ENCODE data around the gene FAM81A.
"Not testable (repeated sequence)": the region's sequence is repeated elsewhere in the genome, so short reads cannot be mapped to it uniquely, and the experiment has no call there.

Gene FAM81A

GRCh38 chr15:59489485-59489884, 51.5 kb downstream of the FAM81A start:
- H3K9me3 ChIP-seq (ENCODE audit: control insufficient read depth in 2 of 2, low read length in 2 of 2); H3K27ac ChIP-seq (ENCODE audit: low read length); H3K4me1 ChIP-seq (ENCODE audit: control insufficient read depth, insufficient read depth, low read length); H3K27me3 ChIP-seq (ENCODE audit: control insufficient read depth in 1 of 2, insufficient read depth in 2 of 2, low read length in 2 of 2); H3K9ac ChIP-seq (ENCODE audit: low read length in 2 of 2); H3K4me3 ChIP-seq (ENCODE audit: low read length in 2 of 2); H3K36me3 ChIP-seq (ENCODE audit: control insufficient read depth in 2 of 2, insufficient read depth in 2 of 2, low read length in 2 of 2): not testable (repeated sequence)

DNA sequence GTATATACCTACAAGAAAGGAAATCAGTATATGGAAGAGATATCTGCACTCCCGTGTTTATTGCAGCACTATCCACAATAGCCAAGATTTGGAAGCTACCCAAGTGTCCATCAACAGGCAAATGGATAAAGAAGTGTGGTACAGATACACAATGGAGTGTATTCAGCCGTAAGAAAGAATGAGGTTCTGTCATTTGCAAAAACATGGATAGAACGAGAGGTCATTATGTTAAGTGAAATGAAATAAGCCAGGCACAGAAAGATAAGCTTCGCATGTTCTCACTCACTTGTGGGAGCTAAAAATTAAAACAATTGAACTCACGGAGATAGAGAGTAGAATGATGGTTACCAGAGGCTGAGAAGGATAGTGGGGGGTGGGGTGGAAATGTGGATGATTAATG, 53.1 kb downstream of the FAM81A start:
- H3K9ac ChIP-seq (ENCODE audit: low read length in 2 of 2): no peak overlapping the region
- H3K4me3 ChIP-seq (ENCODE audit: low read length in 2 of 2): no peak overlapping the region
- H3K4me1 ChIP-seq (ENCODE audit: control insufficient read depth, insufficient read depth, low read length): peaks cover 6% of the 10 kb centered on the region
- no peaks in the 10 kb centered on the region for H3K27me3 ChIP-seq (ENCODE audit: control insufficient read depth in 1 of 2, insufficient read depth in 2 of 2, low read length in 2 of 2)
- no peaks in the 10 kb centered on the region for H3K9me3 ChIP-seq (ENCODE audit: control insufficient read depth in 2 of 2, low read length in 2 of 2)
- H3K27ac ChIP-seq (ENCODE audit: low read length): no peak overlapping the region
- H3K36me3 ChIP-seq (ENCODE audit: control insufficient read depth in 2 of 2, insufficient read depth in 2 of 2, low read length in 2 of 2): no peaks in the 10 kb centered on the region

DNA sequence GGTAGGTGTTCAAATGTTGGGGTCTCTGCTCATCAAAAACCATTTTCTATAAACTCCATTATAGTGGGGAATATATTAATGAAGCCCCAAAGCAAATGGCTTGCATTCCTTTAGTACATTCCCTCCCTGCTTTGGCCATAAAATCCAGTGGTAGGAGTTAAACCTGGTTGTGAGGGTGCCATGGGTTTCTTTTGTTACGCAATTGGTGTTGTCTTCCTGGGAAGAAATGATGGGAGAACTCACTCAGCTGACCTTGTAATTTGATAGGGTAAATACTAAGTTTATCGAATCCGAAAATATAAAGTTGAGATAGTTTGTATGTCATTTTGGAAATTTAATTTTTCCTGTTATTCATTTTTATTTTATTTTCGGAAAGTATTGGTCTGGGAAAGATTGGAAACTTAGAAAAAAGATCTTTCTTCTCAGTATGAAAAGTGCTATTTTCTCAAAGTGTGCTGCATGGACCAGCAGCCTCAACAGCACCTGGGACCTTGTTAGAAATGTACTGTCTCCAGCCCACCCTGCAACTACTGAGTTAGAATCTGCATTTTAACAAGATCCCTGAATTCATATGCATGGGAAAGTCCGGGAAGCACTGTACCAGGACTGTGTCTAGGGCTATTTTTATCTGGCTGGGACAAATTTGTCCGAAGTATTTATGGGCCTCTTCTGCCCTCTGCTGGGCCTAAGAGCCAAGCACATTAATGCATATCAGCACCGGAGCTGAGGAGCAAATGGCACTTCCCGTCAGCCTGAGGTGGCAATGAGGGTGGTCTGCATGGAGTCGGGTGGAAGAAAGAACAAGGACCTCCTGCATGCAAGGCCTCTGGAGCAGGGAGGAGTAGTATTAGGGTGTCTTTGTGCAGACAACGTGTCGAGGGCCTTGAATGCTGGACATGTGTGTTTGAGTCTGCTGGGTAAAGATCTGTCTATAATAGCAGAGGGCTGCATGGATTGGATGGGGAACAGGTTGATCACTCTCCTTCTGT, 54.7 kb downstream of the FAM81A start:
- no peak overlapping the region for H3K4me3 ChIP-seq (ENCODE audit: low read length in 2 of 2)
- peaks cover 6% of the 10 kb centered on the region for H3K4me1 ChIP-seq (ENCODE audit: control insufficient read depth, insufficient read depth, low read length)
- no peaks in the 10 kb centered on the region for H3K9me3 ChIP-seq (ENCODE audit: control insufficient read depth in 2 of 2, low read length in 2 of 2)
- H3K36me3 ChIP-seq (ENCODE audit: control insufficient read depth in 2 of 2, insufficient read depth in 2 of 2, low read length in 2 of 2): no peaks in the 10 kb centered on the region
- H3K27me3 ChIP-seq (ENCODE audit: control insufficient read depth in 1 of 2, insufficient read depth in 2 of 2, low read length in 2 of 2): no peaks in the 10 kb centered on the region
- no peak overlapping the region for H3K9ac ChIP-seq (ENCODE audit: low read length in 2 of 2)
- no peak overlapping the region for H3K27ac ChIP-seq (ENCODE audit: low read length)

DNA sequence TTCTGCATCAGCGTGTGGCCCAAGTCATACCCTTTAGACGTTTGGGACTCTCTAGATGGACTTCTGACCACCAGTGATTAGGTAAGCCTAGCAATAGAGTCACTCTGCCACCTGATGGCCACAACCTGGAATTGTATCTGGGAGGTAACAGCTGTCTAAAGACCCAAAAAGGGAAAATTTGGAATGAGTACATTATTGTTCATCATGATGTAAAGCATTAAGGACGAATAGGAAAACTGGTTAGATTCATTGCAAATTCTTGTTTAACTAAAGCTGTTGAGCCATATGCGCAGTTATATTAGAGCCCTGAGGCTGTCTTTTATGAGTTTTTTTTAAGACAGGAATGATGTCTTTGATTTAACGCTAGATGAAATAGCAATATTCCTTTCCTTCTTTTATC, 63.6 kb downstream of the FAM81A start:
- H3K9me3 ChIP-seq (ENCODE audit: control insufficient read depth in 2 of 2, low read length in 2 of 2): no peaks in the 10 kb centered on the region
- H3K4me3 ChIP-seq (ENCODE audit: low read length in 2 of 2): no peak overlapping the region
- no peaks in the 10 kb centered on the region for H3K36me3 ChIP-seq (ENCODE audit: control insufficient read depth in 2 of 2, insufficient read depth in 2 of 2, low read length in 2 of 2)
- H3K9ac ChIP-seq (ENCODE audit: low read length in 2 of 2): no peak overlapping the region
- no peaks in the 10 kb centered on the region for H3K4me1 ChIP-seq (ENCODE audit: control insufficient read depth, insufficient read depth, low read length)
- H3K27me3 ChIP-seq (ENCODE audit: control insufficient read depth in 1 of 2, insufficient read depth in 2 of 2, low read length in 2 of 2): no peaks in the 10 kb centered on the region
- no peak overlapping the region for H3K27ac ChIP-seq (ENCODE audit: low read length)

- H3K9ac ChIP-seq (ENCODE audit: low read length in 2 of 2): no peak overlapping the region
- no peak overlapping the region for H3K27ac ChIP-seq (ENCODE audit: low read length)
- H3K4me1 ChIP-seq (ENCODE audit: control insufficient read depth, insufficient read depth, low read length): no peaks in the 10 kb centered on the region
- H3K36me3 ChIP-seq (ENCODE audit: control insufficient read depth in 2 of 2, insufficient read depth in 2 of 2, low read length in 2 of 2): no peaks in the 10 kb centered on the region
- no peaks in the 10 kb centered on the region for H3K9me3 ChIP-seq (ENCODE audit: control insufficient read depth in 2 of 2, low read length in 2 of 2)
- no peak overlapping the region for H3K4me3 ChIP-seq (ENCODE audit: low read length in 2 of 2)
- no peaks in the 10 kb centered on the region for H3K27me3 ChIP-seq (ENCODE audit: control insufficient read depth in 1 of 2, insufficient read depth in 2 of 2, low read length in 2 of 2)
Measured at GRCh38 chr15:59515190-59515589, 77.2 kb downstream of the FAM81A start.

GRCh38 chr15:59516655-59517461, 78.9 kb downstream of the FAM81A start:
- Histone ChIP-seq H3K4me1 (ENCODE audit: control insufficient read depth, insufficient read depth, low read length) (no peaks in the 10 kb centered on the region), H3K27me3 (ENCODE audit: control insufficient read depth in 1 of 2, insufficient read depth in 2 of 2, low read length in 2 of 2) (no peaks in the 10 kb centered on the region), H3K4me3 (ENCODE audit: low read length in 2 of 2) (no peak overlapping the region), H3K9ac (ENCODE audit: low read length in 2 of 2) (no peak overlapping the region), H3K9me3 (ENCODE audit: control insufficient read depth in 2 of 2, low read length in 2 of 2) (no peaks in the 10 kb centered on the region), H3K36me3 (ENCODE audit: control insufficient read depth in 2 of 2, insufficient read depth in 2 of 2, low read length in 2 of 2) (no peaks in the 10 kb centered on the region), H3K27ac (ENCODE audit: low read length) (no peak overlapping the region)

- Histone ChIP-seq H3K4me1 (ENCODE audit: control insufficient read depth, insufficient read depth, low read length) (no peaks in the 10 kb centered on the region), H3K9ac (ENCODE audit: low read length in 2 of 2) (no peak overlapping the region), H3K36me3 (ENCODE audit: control insufficient read depth in 2 of 2, insufficient read depth in 2 of 2, low read length in 2 of 2) (no peaks in the 10 kb centered on the region), H3K27ac (ENCODE audit: low read length) (no peak overlapping the region), H3K27me3 (ENCODE audit: control insufficient read depth in 1 of 2, insufficient read depth in 2 of 2, low read length in 2 of 2) (no peaks in the 10 kb centered on the region), H3K4me3 (ENCODE audit: low read length in 2 of 2) (no peak overlapping the region), H3K9me3 (ENCODE audit: control insufficient read depth in 2 of 2, low read length in 2 of 2) (no peaks in the 10 kb centered on the region)
Measured at GRCh38 chr15:59519329-59519728, 81.3 kb downstream of the FAM81A start.

GRCh38 chr15:59521443-59521842, 83.5 kb downstream of the FAM81A start:
- Histone ChIP-seq H3K4me3 (ENCODE audit: low read length in 2 of 2) (no peak overlapping the region), H3K9me3 (ENCODE audit: control insufficient read depth in 2 of 2, low read length in 2 of 2) (no peaks in the 10 kb centered on the region), H3K27ac (ENCODE audit: low read length) (no peak overlapping the region), H3K9ac (ENCODE audit: low read length in 2 of 2) (no peak overlapping the region), H3K27me3 (ENCODE audit: control insufficient read depth in 1 of 2, insufficient read depth in 2 of 2, low read length in 2 of 2) (no peaks in the 10 kb centered on the region), H3K36me3 (ENCODE audit: control insufficient read depth in 2 of 2, insufficient read depth in 2 of 2, low read length in 2 of 2) (no peaks in the 10 kb centered on the region), H3K4me1 (ENCODE audit: control insufficient read depth, insufficient read depth, low read length) (no peaks in the 10 kb centered on the region)

DNA sequence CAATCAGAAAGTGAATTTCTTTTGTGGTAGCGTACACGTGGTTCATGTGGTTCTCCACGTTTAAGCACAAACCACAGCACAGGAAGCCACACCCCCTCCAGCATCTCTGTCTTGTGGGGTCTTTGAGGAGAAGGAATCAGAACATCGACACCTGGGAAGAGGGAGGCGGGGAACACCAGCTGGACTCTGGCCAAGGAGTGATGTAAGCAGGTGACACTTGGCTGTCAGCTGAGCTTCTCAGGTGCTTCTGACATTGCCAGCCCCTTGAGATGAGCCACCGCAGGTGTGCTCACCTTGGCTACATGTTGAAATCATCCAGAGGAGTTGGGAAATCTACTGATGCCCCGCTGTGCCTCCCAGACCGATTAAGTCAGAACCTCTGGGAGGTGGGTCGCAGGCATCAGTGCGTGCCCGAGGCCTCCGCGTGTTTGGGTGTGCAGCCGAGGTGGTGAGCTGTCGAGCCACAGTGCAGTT, 85.0 kb downstream of the FAM81A start:
- H3K27ac ChIP-seq (ENCODE audit: low read length): no peak overlapping the region
- no peaks in the 10 kb centered on the region for H3K36me3 ChIP-seq (ENCODE audit: control insufficient read depth in 2 of 2, insufficient read depth in 2 of 2, low read length in 2 of 2)
- H3K27me3 ChIP-seq (ENCODE audit: control insufficient read depth in 1 of 2, insufficient read depth in 2 of 2, low read length in 2 of 2): no peaks in the 10 kb centered on the region

GRCh38 chr15:59523702-59524101, 85.7 kb downstream of the FAM81A start:
- H3K27ac ChIP-seq (ENCODE audit: low read length): no peak overlapping the region

More for the DNA sequence above, 85.0 kb downstream of the FAM81A start:
- H3K9me3 ChIP-seq (ENCODE audit: control insufficient read depth in 2 of 2, low read length in 2 of 2): no peaks in the 10 kb centered on the region
- H3K4me1 ChIP-seq (ENCODE audit: control insufficient read depth, insufficient read depth, low read length): no peaks in the 10 kb centered on the region
- H3K9ac ChIP-seq (ENCODE audit: low read length in 2 of 2): no peak overlapping the region
- no peak overlapping the region for H3K4me3 ChIP-seq (ENCODE audit: low read length in 2 of 2)

More at GRCh38 chr15:59523702-59524101, 85.7 kb downstream of the FAM81A start:
- H3K36me3 ChIP-seq (ENCODE audit: control insufficient read depth in 2 of 2, insufficient read depth in 2 of 2, low read length in 2 of 2): no peaks in the 10 kb centered on the region
- no peaks in the 10 kb centered on the region for H3K4me1 ChIP-seq (ENCODE audit: control insufficient read depth, insufficient read depth, low read length)
- H3K27me3 ChIP-seq (ENCODE audit: control insufficient read depth in 1 of 2, insufficient read depth in 2 of 2, low read length in 2 of 2): no peaks in the 10 kb centered on the region
- no peaks in the 10 kb centered on the region for H3K9me3 ChIP-seq (ENCODE audit: control insufficient read depth in 2 of 2, low read length in 2 of 2)
- no peak overlapping the region for H3K4me3 ChIP-seq (ENCODE audit: low read length in 2 of 2)
- no peak overlapping the region for H3K9ac ChIP-seq (ENCODE audit: low read length in 2 of 2)
